Kidney glomerular epithelial cell (primary cell): ENCODE measurements around the gene SPATA2L.

Experiments
- DNase-seq: peaks from one replicate; lab custom pipeline; 2025; lab: John Stamatoyannopoulos, UW

Gene SPATA2L, protein sequence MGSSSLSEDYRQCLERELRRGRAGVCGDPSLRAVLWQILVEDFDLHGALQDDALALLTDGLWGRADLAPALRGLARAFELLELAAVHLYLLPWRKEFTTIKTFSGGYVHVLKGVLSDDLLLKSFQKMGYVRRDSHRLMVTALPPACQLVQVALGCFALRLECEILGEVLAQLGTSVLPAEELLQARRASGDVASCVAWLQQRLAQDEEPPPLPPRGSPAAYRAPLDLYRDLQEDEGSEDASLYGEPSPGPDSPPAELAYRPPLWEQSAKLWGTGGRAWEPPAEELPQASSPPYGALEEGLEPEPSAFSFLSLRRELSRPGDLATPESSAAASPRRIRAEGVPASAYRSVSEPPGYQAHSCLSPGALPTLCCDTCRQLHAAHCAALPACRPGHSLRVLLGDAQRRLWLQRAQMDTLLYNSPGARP

DNA sequence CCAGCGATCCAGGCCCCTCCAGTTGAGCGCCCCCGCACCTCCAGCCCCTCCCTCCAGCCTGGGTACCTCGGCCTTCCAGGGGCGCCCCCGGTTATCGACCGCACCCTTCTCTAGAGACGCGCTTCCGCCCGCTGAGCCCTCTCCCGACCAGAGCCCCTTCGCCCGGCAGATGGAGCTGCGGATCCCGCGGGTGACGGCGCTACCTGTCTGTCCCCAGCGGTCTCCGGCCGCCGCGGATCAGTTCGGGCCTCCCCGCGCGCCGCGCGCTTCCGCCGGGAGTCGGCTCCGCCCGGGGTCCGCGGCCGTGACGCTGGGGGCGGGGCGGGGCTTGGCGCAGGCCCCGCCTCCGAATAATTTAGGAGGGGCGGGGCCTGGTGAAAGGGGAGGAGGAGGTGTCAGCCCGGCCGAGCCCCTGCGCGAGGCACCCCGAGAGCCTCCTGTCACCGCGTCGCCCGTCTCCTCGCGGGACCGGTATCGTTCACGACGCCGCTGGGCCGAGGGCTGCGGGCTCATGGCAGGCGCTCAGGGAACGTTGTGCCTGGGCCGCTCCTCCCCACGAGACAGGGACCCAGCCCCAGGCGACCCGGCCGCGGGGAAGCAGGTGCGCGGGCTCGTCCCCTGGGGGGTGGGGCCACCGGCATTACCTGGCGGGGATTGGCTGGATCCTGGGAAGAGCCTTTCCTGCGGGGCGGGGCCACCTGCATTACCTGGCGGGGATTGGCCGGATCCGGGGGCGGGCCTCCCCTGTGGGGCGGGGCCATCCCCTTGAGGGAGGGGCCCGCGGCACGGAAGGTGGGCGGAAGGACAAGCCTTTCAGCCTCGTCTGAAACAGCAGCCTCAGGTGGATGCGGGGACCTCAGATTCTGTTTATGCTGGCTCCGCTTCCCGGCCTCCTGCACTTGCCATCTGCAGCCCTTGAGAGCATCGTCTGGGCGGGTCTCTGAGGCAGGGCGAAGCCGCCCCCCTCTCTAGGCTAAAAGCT is at the start of gene SPATA2L:
SPATA2L (minus strand) TSS at position 281 of the 982 bp plus-strand sequence. CDS start 473 bp downstream, outside the sequence.
- peak; percentile 88 for DNase-seq

DNA sequence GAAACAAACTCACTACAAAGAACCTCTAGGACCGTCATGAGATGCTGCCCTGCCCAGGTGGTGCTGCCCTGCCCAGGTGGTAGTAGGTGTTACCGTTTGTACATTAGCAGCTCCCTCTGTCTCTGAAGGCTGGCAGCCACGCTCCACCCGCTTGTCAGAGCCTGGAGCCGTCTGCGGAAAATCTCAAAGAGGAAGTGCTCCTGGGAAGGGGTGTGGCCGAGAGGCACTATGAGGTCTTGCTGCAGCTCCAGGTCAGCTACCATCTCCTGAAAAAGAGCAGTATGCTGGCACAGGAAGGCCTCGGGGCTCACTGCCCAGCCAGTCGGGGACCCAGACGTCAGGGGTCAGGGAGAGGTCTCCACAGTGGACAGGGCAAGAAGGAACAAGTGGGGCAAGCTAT is 48.1 kb upstream of the SPATA2L start:
- DNase-seq: no peak

DNA sequence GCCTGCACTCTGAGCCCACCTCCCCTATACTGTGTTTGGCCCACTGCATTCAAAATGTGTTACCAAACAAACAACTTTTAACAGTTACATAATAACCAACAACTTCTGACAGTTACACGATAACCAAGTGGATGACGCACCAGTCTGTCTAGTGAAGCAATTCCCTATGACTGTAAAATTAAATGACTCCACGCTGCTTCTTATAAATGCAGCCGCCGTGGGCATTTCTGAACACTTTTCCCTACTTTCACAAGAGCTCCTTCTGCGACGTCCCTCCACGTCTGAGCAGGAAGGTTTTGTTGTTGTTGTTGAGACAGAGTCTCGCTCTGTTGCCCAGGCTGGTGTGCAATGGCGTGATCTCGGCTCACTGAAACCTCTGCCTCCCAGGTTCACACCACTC is 47.4 kb upstream of the SPATA2L start:
- DNase-seq: no peak

DNA sequence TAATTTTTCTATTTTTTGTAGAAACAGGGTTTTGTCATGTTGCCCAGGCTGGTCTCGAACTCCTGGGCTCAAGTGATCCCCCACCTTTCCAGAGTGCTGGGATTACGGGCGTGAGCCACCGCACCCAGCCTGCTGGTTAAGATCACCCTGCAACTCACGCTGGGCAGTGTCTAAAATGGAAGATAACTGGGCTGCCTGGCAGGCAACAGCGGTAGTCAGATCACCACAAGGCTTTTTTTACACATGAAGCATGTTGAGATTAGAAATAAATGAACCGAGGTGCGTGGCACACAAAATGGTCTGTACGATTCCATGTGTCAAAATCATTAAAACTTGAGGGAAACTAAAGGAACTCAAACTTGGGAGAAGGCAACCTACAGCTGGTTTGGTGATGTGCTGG is 46.6 kb upstream of the SPATA2L start:
- DNase-seq: no peak

DNA sequence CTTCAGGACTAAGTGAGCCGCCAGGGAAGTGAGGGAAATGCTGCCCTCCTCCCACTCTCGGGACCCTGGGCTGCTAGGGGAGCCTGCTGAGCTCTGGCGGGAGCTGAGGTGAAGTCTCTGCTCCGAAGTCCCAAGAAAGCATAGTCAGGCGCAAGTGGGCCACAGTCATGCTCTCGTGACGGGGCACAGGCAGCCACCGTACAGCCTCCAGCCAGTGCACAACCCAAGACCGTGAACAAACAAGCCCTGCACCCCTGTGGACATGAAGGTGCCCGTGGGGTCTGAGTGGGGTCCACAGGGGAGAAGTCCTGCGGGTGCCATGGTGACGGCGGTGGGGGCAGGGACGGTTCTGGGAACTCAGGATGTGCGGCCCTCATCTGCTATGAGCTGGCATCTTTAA is 44.5 kb upstream of the SPATA2L start:
- DNase-seq: no peak

DNA sequence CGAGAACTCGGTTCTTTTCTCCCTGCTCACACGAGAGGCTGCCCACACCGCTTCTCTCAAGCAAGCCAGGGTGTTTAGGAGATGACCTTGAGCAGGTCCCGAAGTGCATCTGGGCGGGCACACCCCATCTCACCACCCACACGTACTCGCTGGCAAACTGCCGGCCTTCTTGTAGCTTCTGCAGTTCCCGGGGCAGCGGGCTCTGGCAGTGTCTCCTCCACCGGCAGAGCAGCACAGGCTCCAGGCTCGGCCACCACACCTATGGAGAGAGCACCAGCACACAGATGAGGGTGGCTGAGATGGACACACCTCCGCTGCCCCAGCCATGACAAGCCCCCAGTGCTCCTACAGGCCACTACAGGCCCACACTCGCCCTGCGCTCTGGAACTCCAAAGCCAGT is 43.3 kb upstream of the SPATA2L start:
- DNase-seq: no peak

DNA sequence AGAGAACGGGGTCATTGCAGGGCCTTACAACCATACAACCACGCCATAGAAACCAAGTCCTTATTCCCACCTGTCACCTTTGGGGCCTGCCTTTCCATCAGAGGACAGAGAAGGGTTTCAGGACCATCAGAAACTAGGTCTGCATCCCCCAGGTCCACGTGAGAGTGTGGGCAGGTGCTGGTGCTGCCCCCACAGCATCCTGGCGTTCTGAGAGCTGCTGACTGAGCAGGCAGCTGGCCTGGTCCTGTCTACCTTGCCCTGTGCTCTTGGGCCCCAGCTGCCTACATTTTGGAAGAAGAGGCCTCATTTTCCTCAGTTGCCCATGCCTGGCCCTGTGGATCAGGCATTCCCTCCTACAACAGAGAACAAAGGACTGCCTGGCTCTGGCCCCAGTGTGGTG is 41.4 kb upstream of the SPATA2L start:
- no peak for DNase-seq

DNA sequence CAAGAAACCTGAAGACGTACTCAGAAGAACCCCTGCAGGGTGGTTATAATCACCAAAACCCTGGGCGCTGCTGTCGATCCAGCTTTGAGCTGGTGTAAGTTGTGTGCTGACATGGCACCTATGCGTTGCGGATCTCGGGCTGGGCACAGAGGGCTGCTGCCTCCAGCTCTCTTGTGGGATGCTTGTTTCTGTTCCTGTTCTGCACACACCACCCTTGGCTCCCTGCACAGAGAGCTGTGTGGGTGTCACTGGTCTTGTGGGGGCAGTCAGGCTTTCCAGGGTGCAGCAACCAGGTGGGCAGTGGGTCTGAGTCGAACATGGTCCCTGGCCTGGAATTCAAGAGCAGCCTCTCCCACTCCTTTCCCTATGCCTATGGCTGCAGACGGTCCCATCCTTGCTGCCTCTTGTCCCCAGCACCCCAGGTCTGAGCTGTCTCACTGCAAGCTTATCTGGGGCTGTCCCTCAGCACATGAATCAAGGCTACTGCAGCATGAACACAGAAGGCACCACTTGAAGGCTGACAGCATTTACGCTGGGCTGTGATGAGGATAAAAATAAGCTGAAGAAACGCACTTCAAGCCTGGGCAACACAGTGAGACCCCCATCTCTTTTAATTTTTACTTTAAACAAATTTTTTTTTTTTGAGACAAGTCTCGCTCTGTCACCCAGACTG is 40.0 kb upstream of the SPATA2L start:
- no peak for DNase-seq

DNA sequence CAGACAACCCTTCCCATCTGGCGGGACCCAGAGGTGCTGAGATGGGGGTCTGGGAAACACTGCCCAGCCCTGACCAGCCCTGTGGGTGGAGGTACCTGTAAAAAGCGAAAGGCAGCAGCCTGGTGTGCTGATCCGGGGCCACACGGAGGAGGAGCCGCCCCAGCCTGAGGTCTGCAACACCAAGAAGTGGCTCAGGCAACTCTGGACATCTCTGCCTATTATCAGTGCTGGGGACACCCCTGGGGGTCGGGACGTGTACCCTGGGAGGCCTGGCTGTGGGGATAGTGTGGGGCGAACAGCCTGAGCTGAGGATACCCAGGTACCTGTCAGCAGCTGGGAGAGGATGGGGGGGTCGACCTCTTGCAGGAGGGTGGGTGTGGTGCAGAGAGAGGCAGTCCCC is 37.9 kb upstream of the SPATA2L start:
- no peak for DNase-seq

DNA sequence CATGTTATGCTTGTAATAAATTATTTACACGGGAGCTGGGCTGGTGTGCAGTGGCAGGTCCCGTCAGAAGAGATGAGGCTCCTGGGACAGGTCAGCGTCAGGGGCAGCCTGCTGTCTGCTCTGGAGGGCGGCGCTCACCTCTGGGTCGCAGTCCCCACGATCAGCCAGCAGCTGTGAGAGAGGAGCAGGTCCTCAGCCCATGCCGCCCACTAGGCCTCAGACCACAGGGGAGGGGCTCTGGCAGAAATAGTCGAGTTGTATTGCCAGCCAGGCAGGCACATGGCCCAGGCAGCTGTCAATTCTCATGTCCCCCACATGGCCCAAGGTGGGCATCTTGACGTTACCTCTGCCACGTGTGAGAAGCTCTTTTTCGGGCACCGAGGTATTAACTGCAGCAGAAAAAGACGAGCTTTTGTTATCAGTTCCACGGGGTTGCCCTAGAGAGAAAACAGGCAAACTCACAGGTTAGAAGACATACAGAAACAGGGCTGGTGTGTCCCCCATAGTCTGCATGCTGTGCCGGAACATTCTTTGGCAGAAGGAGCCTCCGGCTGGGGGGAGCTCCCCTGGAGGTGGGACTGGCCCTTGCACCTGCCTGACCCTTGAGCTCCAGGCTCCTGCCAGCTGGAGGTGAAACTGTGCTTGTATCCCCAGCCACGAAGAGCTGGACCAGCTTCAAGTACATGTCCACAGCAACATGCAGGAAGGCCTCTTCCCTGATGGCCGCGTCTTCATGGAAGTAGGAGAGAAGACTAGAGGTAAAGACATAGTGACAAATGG is 37.2 kb upstream of the SPATA2L start:
- DNase-seq: no peak

DNA sequence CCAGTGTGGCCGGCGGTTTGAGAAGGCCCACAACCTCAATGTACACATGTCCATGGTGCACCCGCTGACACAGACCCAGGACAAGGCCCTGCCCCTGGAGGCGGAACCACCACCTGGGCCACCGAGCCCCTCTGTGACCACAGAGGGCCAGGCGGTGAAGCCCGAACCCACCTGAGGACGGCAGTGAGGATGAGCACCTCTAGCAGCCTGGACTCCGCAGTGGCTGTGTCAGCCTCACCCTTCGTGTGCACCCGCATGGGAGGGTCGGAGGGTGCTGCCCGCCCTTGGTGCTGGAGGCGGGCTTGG is 36.5 kb upstream of the SPATA2L start:
- no peak for DNase-seq

DNA sequence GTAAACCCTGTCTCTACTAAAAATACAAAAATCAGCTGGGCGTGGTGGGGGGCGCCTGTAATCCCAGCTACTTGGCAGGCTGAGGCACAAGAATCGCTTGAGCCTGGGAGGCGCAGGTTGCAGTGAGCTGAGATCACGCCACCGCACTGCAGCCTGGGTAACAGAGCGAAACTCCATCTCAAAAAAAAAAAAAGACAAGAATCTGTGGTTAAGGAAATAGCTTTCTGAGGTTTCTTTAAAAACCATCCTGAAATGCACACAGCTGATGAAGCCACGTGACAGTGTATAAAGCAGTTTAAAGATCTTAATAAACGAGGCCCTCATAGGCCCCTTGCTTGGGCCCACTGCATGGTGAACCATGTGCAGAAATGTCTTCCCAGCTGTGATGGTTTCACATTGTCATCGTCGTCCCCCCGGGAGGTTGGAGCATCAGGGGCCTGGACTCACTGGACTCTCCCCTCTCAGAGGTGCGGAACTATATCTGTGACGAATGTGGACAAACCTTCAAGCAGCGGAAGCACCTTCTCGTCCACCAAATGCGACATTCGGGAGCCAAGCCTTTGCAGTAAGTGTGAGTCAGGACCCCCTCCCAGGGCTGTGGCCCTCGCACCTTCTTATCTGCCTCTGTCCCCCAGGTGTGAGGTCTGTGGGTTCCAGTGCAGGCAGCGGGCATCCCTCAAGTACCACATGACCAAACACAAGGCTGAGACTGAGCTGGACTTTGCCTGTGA is 36.0 kb upstream of the SPATA2L start:
- no peak for DNase-seq

DNA sequence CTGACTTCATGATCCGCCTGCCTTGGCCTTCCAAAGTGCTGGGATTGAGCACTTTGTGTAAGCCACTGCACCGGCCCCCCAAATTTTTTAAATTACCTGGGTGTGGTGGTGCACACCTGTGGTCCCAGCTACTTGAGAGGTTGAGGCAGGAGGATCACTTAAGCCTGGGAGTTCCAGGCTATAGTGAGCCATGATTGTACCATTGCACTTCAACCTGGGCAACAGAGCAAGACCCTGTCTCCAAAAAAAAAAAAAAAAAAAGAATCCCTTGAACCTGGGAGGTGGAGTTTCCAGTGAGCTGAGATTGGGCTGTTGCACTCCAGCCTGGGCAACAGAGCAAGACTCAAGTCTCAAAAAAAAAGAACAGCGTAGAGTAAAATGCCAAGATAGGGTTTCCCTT is 35.0 kb upstream of the SPATA2L start:
- DNase-seq: no peak

DNA sequence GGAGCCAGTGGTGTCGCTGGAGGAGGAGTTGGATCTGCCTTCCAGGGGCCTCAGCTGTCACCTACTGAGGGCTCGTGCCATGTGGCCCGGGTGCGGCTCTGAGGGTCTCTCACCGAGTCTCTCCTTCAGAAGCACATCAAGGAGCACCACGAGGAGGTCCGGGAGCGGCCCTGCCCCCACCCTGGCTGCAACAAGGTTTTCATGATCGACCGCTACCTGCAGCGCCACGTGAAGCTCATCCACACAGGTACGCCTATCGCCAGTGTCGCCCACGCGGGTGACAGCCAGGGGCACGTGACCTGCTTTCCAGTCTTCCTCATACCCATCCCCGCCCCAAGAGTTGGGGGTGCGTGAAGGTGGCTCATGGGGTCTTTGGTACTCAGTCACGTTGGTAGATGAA is 32.3 kb upstream of the SPATA2L start:
- no peak for DNase-seq

DNA sequence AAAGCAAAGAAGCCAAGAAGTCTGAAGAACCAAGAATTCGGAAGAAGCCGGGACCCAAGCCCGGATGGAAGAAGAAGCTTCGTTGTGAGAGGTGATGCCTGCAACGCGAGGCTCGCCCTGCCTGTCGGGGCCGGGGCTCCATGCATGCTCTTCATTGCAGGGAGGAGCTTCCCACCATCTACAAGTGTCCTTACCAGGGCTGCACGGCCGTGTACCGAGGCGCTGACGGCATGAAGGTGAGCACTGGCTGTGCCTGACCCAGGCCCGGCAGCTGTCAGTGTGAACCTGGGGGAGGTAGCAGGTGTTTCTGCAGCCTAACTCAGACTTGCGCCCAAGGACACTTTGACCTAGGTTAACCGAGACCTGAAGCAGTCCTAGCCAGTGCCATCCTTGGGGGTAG is 31.8 kb upstream of the SPATA2L start:
- DNase-seq: no peak

DNA sequence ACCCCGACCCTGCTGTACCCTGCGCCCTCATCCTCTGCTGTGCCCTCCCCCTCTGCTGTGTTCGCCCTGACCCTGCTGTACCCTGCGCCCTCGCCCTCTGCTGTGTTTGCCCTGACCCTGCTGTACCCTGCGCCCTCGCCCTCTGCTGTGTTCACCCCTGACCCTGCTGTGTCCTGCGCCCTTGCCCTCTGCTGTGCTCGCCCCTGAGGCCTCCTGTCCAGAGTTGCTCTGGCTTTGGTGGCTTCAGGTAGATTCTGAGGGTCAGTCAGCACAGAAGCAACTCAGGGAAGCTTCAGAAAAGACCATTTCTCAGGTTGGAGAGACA is 31.4 kb upstream of the SPATA2L start:
- DNase-seq: no peak

DNA sequence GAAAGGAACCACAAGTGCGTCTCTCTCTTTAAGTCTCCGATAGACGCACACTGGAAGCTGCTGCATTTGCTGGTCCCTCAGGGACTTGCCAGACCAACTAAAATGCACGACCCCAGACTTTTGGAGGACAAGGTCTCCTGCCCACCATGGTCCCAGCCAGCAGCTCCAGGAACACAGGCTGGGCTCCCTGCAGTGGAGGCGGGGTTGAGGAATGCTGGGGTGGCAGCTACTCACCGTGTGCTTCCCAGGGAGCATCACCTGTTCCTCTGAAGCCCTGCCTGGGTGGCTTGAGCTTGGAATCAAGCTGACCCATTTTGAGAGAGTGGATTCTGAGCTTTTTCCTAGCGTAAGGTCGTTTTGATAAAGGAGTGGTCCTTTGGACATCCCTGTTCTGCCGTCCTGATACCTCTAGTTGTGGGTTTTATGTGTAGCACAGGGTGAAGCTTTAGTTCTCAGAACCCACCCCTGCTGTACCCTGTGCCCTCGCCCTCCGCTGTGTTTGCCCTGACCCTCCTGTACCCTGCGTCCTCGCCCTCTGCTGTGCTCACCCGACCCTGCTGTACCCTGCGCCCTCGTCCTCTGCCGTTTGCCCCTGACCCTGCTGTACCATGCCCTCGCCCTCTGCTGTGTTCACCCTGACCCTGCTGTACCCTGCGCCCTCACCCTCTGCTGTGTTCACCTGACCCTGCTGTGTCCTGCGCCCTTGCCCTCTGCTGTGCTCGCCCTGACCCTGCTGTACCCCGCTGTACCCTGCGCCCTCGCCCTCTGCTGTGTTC is 30.8 kb upstream of the SPATA2L start:
- DNase-seq: no peak

DNA sequence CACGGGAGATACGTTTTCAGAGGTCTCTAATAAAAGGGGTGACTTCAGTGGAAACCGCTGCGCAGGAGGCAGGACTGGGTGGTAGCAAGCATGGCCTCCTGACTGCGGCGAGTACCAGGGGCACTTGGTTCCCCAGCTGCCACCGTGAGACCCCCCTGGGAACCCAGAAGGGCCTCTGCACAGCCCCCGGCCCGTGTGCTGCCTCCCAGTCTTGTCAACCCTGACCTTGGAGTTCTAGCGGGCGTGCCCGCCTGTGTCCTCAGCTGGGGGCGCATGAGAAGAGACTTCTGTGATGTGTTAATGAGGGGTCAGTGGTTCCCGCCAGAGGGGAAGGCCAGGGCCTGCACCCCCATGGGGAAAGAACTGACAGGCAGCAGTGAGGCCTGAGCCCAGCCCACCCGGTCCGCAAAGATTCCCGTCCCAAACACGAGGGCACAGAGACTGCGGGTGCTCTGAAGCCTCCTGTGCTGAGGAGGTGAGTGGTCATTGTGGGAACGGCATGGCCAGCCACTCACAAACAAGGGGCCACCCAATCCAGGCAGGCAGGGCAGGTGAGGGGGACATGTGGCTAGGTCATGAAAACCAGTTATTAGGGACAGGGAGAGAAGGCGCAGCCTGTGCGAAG is 29.2 kb upstream of the SPATA2L start:
- no peak for DNase-seq

DNA sequence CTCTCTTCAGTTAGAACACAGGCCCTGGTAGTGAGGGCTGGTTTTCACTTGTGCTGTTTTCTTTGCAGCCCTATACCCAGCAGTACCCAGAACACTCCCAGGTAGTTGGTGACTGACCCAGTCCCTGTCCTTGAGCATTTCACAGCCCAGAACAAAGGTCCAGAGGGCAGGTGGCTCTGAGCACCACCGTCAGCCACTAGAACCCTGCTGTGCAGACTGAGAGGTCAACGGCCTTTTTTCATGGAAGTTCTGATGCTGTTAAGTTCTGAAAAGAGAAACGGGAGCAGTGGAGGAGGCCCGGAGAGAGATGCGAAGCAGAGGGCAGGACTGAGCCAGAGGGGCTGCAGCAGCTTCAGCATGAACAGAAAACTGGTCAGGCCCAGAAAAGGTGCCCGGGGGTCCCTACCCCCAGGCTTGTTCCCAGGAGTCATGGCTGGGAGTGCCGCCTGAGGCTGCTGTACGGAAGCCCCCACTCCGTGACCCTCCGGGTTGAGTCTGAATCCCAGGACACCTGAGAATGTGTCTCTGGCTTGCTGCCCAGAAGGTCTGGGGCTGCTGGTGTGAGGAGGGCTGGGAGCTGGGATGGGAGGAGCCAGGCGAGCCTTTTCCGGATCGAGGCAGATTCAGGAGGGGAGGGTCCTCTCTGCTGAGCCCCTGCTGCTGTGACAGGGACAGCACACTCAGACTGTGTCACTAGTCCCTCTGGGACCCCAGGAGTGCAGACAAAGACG is 28.5 kb upstream of the SPATA2L start:
- no peak for DNase-seq
